HG02884 (cell line): ENCODE measurements around the gene ALAS1.

Source experiments
- ATAC-seq: cut with Tn5 transposase; IDR thresholded peaks from one replicate; pipeline ENCODE4 v1.9.1; 2021; ENCODE audit warnings: mild to moderate bottlenecking, moderate library complexity; ENCODE audit not compliant: unreplicated experiment

ALAS1 gene

GRCh38 chr3:52220380-52221026 lies 22.5 kb downstream of the ALAS1 start:
- peak; percentile 65 for ATAC-seq

GRCh38 chr3:52221141-52221562 lies 23.2 kb downstream of the ALAS1 start:
- no peak for ATAC-seq

DNA sequence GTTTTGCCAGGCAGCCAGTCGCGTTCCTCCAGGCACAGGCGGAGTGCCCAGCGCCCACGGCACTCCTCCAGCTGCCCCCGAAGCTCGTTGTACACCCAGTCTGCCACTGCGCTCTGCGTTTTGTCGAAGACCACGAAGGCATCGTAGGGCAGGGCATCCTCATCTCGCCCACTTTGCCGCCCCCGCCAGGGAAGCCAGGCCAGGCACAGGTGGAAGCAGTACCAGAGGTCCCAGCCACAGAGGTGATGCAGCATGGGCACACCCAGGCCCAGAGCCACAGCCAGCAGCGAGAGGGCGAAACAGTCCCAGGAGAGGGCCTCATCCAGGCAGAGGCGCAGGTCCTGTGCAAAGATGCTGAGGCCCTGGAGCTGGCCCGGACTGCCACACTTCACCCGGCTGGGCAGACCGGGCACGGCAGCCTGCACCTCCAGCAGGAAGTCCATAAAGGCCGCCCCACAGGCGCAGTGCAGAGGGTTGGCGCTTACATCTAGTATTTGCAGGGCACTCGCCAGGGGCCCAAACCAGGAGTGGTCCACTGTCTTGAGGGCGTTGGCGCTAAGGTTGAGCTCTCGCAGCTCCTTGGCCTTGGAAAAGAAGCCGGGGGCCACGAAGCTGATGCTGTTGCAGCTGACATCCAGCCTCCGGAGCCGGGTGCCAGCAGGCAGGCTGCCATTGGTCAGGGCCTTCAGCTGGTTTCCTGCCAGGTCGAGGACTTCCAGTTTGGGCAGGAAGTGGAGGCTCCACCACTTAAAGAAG lies 23.8 kb downstream of the ALAS1 start:
- ATAC-seq = no peak

DNA sequence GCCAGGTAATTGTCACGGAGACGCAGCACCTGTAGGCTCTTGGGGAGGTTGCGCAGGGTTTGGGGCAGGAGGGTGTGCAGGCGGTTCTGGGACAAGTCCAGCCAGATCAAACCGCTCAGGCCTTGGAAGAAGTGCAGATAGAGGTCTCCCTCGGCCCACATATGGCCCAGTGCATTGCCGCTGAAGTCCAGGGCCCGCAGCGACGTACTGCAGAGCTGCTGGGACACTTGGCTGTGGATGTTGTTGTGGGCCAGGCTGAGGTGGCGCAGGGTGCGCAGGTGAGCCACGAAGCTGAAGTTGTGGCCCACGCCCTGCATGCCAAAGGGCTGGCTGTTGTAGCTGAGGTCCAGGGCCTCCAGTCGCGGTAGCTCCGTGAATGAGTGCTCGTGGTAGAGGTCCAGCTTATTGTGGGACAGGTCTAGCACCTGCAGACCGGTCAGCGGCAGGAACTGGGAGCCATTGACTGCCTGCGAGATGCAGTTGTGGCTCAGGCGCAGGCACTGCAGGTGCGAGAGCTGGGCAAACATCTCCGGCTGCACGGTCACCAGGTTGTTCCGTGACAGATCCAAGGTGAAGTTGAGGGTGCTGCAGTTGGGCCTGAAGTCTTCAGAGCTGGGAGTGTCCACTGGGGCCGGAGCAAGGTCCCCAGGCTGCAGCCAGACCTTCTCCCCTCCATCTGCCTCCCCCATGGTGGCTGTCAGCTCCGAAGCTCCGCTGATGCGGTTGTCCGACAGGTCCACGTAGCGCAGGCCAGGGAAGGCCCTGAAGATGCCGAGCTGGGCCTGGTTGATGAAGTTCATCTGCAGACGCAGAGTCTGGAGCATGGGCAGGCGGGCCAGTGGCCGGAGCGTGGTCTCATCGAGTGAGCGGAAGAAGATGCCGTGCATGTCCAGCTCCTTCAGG lies 24.6 kb downstream of the ALAS1 start:
- ATAC-seq = no peak

- ATAC-seq = no peak
Observed at GRCh38 chr3:52223449-52224408, 25.8 kb downstream of the ALAS1 start.

GRCh38 chr3:52225452-52226228 lies 27.7 kb downstream of the ALAS1 start, which contains the start of gene TLR9:
Gene TLR9 (minus strand): TSS chr3:52225645. CDS start chr3:52225529, 116 bp downstream.
- peak; percentile 80 for ATAC-seq

DNA sequence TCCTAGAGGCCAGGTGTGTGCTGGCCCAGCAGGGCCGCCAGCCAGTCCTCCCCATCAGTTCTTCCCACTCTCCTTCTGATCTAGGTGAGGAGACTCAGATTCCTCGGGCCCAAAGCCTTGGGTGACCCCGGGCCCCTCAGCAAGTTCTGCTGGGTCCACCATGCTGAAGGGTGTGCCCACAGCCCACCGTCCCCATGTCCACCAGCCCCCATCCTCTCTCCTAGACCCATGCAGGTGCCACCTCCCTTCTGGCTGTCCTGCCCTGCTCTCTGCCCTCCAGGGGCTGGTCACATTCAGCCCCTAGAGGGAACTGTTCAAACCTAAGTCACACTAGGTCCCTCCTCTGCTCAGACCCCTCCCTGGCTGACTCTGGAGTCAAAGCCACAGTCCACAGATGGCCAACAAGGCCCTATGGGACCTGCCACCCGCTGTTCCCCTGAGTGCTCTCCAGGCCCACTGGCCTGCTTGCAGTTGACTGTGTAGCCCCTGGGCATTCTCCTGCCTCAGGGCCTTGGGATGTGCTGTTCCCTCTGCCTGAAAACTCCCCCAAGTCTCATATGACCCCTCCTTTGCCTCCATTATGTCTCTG lies 28.4 kb downstream of the ALAS1 start:
- no peak for ATAC-seq

GRCh38 chr3:52227117-52227516 lies 29.2 kb downstream of the ALAS1 start:
- no peak for ATAC-seq

DNA sequence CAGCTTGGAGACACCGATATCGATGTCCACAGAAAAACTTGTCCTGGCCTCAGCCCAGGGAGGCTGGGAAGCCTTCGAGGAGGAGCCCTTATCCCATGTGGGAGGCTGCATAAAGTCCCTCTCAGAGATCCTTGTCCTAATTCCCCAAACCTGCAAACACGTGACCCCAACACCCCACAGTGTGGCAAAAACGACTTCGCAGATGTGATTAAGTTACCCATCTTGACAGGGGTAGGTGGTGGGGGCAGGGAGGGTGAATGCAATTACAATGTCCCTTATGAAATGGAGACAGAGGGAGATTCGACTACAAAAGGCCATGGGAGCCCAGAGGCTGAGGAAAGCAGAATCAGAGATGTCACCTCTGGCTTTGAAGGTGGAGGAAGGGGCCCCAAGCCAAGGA lies 29.8 kb downstream of the ALAS1 start:
- ATAC-seq = no peak

- no peak for ATAC-seq
Observed at GRCh38 chr3:52228266-52228665, 30.3 kb downstream of the ALAS1 start.

- no peak for ATAC-seq
Observed at GRCh38 chr3:52228751-52229291, 30.9 kb downstream of the ALAS1 start.

GRCh38 chr3:52229656-52230055 lies 31.7 kb downstream of the ALAS1 start:
- no peak for ATAC-seq

GRCh38 chr3:52230461-52230860 lies 32.5 kb downstream of the ALAS1 start:
- ATAC-seq = no peak

GRCh38 chr3:52230889-52231499 lies 33.0 kb downstream of the ALAS1 start:
- no peak for ATAC-seq

- ATAC-seq = no peak
Observed at GRCh38 chr3:52231502-52232278, 33.7 kb downstream of the ALAS1 start.

DNA sequence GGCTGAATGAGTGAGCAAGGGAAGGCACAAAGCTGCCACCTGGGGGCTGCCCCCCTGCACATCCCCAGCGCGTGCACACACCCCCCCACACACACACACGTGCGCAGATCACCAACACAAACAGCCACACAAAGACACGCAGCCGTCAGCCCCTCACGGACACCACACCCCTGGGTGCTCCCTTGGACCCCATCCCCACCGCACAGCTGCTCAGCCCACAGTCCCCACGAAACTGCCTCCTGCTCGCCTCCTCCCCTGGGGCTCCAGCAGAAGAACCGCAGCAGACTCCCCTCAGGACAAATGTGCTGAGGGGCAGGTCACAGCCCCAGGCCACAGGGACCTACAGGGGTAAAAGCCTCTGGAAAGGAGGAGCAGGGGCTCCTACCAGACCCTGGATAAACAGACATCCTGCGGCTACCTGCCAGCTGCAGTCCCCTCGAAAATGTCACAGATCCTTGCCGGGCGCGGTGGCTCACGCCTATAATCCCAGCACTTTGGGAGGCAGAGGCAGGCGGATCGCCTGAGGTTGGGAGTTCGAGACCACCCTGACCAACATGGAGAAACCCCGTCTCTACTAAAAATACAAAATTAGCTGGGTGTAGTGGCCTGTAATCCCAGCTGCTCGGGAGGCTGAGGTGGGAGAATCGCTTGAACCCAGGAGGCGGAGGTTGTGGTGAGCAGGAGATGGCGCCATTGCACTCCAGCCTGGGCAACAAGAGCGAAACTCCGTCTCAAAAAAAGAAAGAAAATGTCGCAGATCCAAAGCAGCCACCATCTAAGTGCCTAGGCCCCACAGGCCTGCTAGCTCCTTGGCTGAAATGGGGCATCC lies 34.5 kb downstream of the ALAS1 start:
- no peak for ATAC-seq

- no peak for ATAC-seq
Observed at GRCh38 chr3:52233108-52233591, 35.2 kb downstream of the ALAS1 start.
